Hepatocyte (in vitro differentiated cells): ENCODE data around the gene SCN4B. TPM values are rescaled to one million over a fixed set of nuclear protein-coding genes. Genes with fewer than 3 reads are reported as not detected.

Experiments
- DNase-seq: peaks from one replicate; pipeline ENCODE4 v3.0.0-alpha.2; 2016; ENCODE audit warnings: low spot score
- H2AFZ ChIP-seq: fragments of 200-600 bp; sonication (generic); 2 replicates; pipeline ENCODE4 v1.6.0; 2016; ENCODE audit warnings: antibody characterized with exemption, mild to moderate bottlenecking
- H3K27ac ChIP-seq: fragments of 200-600 bp; sonication (generic); 2 replicates; pipeline ENCODE4 v1.5.1; 2016; ENCODE audit warnings: mild to moderate bottlenecking
- H3K27me3 ChIP-seq: fragments of 200-600 bp; sonication (generic); 2 replicates; pipeline ENCODE4 v1.6.1; 2016
- H3K36me3 ChIP-seq: fragments of 200-600 bp; sonication (generic); replicated peaks from 2 replicates; pipeline ENCODE4 v1.5.1; 2016; ENCODE audit warnings: low read depth; ENCODE audit not compliant: insufficient read depth
- H3K4me1 ChIP-seq: fragments of 200-600 bp; sonication (generic); 2 replicates; pipeline ENCODE4 v1.5.1; 2016; ENCODE audit warnings: mild to moderate bottlenecking, moderate library complexity; ENCODE audit not compliant: insufficient read depth
- H3K4me2 ChIP-seq: fragments of 200-600 bp; sonication (generic); 2 replicates; pipeline ENCODE4 v1.6.0; 2016
- H3K4me3 ChIP-seq: fragments of 200-600 bp; sonication (generic); 2 replicates; pipeline ENCODE4 v1.5.1; 2016; ENCODE audit warnings: mild to moderate bottlenecking
- H3K79me2 ChIP-seq: fragments of 200-600 bp; sonication (generic); 2 replicates; pipeline ENCODE4 v1.6.0; 2017; ENCODE audit warnings: mild to moderate bottlenecking
- H3K9me2 ChIP-seq: fragments of 200-600 bp; sonication (generic); replicated peaks from 2 replicates; pipeline ENCODE4 v1.6.0; 2017; ENCODE audit warnings: mild to moderate bottlenecking; ENCODE audit not compliant: insufficient read depth
- H3K9me3 ChIP-seq: fragments of 200-600 bp; sonication (generic); 2 replicates; pipeline ENCODE4 v1.5.1; 2016; ENCODE audit warnings: low read depth, mild to moderate bottlenecking
- H4K20me1 ChIP-seq: fragments of 200-600 bp; sonication (generic); 2 replicates; pipeline ENCODE4 v1.6.0; 2016; ENCODE audit warnings: mild to moderate bottlenecking; ENCODE audit not compliant: insufficient read depth, poor library complexity, severe bottlenecking
- EZH2 ChIP-seq: fragments of 200-600 bp; sonication (generic); IDR thresholded peaks from 2 replicates; pipeline ENCODE4 v1.6.1; 2016; ENCODE audit warnings: antibody characterized with exemption, mild to moderate bottlenecking, borderline replicate concordance
- EZH2phosphoT487 ChIP-seq: fragments of 200-600 bp; sonication (generic); IDR thresholded peaks from one replicate; pipeline ENCODE4 v1.6.1; 2018; ENCODE audit warnings: antibody characterized with exemption, mild to moderate bottlenecking, low read depth, moderate library complexity; ENCODE audit not compliant: unreplicated experiment, severe bottlenecking
- WGBS: methylation state at CpG from one replicate; pipeline ENCODE4 v1.1.6; 2016; ENCODE audit warnings: low lambda C conversion rate; ENCODE audit errors: missing lambda C conversion rate; 5-methylcytosine and 5-hydroxymethylcytosine counted together
- polyA plus RNA-seq: library from polyadenylated mRNA; unstranded; fragments of >200 nt; fragmentation: Nextera tagmentation; extraction: Ambion mirVana; gene quantifications from 2 replicates; pipeline ENCODE4 v1.2.1, GENCODE V29; 2016
- total RNA-seq: library from RNA; depleted of rRNA; stranded (reverse); fragments of >200 nt; gene quantifications from 2 replicates; pipeline ENCODE4 v1.2.3, GENCODE V29; 2014
- TF ChIP-seq, protein P1 (sequence below): fragments of 200-600 bp; sonication (generic); IDR thresholded peaks from 2 replicates; pipeline ENCODE4 v1.5.1; 2016; ENCODE audit warnings: antibody characterized with exemption, mild to moderate bottlenecking; ENCODE audit not compliant: poor library complexity

The SCN4B gene
- total and polyA plus RNA-seq, 2 experiments from 2014 or later = 0.57 to 1.1 TPM

DNA sequence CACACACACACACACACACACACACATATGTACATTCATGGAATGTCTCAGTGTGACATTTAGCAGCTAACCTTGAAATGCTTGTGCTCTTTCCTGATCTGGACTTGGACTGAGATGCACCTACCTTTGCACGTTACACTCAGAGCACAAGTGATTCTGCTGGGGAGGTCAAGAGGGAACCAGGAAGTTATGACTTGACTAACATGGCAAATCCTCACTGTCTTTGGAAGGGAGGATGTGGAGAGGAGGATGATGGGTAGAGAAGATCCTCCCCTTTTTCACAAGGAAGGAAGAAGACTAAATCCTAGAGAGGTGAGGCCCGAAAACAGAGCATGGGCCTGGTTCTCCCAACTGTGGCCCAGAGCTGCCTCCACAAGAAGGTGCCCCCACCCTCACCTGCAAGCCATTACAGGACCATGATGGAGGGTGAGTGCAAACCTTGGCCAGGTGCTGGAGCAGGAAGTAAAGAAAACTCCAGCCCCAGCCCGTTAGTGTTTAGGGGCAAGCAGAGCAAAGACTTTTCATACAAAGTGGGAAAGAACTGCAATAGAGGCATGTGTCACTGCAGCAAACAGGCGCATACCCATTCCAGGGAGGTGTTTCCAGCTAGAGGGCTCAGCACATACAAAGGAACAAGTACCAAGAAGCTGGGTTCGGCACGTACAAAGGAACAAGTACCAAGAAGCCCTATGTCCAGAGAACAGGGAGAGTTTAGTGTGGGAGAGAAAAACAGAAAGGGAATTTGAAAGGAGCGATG, 26.4 kb downstream of the SCN4B start:
- Histone ChIP-seq H3K4me2 (no peak overlapping the region), H3K4me1 (peaks cover 4% of the 10 kb centered on the region), H3K79me2 (no peaks in the 10 kb centered on the region), H3K9me3 (no peaks in the 10 kb centered on the region), H3K9me2 (no peaks in the 10 kb centered on the region), H4K20me1 (no peaks in the 10 kb centered on the region), H2AFZ (no peak overlapping the region), H3K4me3 (no peak overlapping the region), H3K27ac (no peak overlapping the region), H3K27me3 (no peaks in the 10 kb centered on the region), H3K36me3 (no peaks in the 10 kb centered on the region)
- no peak for TF ChIP-seq EZH2
- no peak for TF ChIP-seq EZH2phosphoT487
- TF ChIP-seq, protein P1, sequence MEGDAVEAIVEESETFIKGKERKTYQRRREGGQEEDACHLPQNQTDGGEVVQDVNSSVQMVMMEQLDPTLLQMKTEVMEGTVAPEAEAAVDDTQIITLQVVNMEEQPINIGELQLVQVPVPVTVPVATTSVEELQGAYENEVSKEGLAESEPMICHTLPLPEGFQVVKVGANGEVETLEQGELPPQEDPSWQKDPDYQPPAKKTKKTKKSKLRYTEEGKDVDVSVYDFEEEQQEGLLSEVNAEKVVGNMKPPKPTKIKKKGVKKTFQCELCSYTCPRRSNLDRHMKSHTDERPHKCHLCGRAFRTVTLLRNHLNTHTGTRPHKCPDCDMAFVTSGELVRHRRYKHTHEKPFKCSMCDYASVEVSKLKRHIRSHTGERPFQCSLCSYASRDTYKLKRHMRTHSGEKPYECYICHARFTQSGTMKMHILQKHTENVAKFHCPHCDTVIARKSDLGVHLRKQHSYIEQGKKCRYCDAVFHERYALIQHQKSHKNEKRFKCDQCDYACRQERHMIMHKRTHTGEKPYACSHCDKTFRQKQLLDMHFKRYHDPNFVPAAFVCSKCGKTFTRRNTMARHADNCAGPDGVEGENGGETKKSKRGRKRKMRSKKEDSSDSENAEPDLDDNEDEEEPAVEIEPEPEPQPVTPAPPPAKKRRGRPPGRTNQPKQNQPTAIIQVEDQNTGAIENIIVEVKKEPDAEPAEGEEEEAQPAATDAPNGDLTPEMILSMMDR = no peak
- WGBS = 91% methylated on average over 7 of the region's 7 CpGs
- no peak for DNase-seq

DNA sequence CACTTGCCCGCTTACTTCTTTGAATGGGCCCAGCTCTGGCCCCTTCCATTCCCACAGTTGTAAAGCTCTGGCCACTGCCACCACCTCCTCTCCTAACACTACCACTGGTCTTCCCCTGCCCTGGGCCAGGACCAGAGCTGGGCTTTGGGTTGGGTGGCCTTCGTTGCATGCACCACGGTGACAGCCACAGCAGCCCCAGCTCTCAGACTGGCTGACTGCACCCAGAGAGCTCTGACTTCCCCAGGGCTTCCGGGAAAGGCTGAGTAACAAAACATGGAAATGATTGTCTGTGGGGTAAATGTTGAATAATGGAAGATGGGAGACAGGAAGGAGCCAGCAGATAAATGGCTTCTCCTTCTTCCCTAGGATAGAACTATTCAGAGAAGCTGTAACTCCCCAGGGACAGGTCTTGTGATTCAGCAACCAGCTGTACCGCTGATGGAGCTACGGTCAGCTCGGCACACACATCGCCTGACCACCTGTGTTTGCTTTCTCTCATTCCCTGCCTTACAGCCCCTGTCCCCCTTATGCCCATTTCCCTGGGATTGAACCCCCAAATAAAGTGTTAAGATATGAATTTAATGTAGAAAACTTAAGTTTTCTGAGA, 27.6 kb downstream of the SCN4B start:
- Histone ChIP-seq H3K9me2 (no peaks in the 10 kb centered on the region), H2AFZ (no peak overlapping the region), H3K79me2 (no peaks in the 10 kb centered on the region), H4K20me1 (no peaks in the 10 kb centered on the region), H3K4me3 (no peak overlapping the region), H3K27ac (no peak overlapping the region), H3K4me1 (peaks cover 4% of the 10 kb centered on the region), H3K27me3 (no peaks in the 10 kb centered on the region), H3K4me2 (no peak overlapping the region), H3K36me3 (no peaks in the 10 kb centered on the region), H3K9me3 (no peaks in the 10 kb centered on the region)
- TF ChIP-seq EZH2 (no peak), EZH2phosphoT487 (no peak)
- TF ChIP-seq, protein P1 = no peak
- DNase-seq = no peak
- 88% methylated on average over 8 of the region's 8 CpGs for WGBS

DNA sequence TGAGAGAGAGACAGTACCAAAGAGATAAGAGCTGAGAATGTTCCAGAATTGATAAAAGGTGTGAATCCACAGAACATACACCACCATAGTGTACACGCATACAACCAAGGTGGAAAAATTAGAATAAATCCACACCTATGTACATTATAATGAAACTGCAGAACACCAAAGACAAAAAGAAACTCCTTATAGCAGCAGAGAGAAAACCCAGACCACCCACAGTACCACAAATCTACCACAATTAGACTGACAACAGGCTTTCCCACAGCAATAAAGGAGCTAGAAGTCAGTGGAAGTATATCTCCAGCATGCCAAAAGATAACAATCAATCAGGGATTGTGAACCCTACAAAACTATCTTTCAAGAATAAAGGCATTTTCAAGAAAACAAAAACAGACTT, 31.8 kb downstream of the SCN4B start:
- H3K4me3 ChIP-seq = no peak overlapping the region
- no peak overlapping the region for H3K4me2 ChIP-seq
- no peaks in the 10 kb centered on the region for H3K9me2 ChIP-seq
- H4K20me1 ChIP-seq = no peaks in the 10 kb centered on the region
- 100% methylated on average over 1 of the region's 1 CpG for WGBS
- H3K27me3 ChIP-seq = no peaks in the 10 kb centered on the region
- TF ChIP-seq EZH2phosphoT487 = no peak
- H3K79me2 ChIP-seq = no peaks in the 10 kb centered on the region
- H3K36me3 ChIP-seq = no peaks in the 10 kb centered on the region
- DNase-seq = no peak
- H3K4me1 ChIP-seq = no peaks in the 10 kb centered on the region
- no peaks in the 10 kb centered on the region for H3K9me3 ChIP-seq
- H2AFZ ChIP-seq = no peak overlapping the region
- H3K27ac ChIP-seq = no peak overlapping the region
